Thyroid gland (tissue), 4 donors: Measurements from ENCODE around the gene HSPA1B.
A peak's percentile ranks its signal among the peaks of the same experiment; 100 is the strongest.

ENCODE experiments used
- POLR2A ChIP-seq, 2 donors: fragments of 450-650 bp; IDR thresholded peaks; one replicate each; pipeline ENCODE4 v1.6.1; 2017; ENCODE audit warnings: antibody characterized with exemption in 2 of 2, mild to moderate bottlenecking in 2 of 2, moderate library complexity in 1 of 2
- TF ChIP-seq, protein P1 (sequence below), 6 experiments: fragments of 200-600 bp in 3 of 6; fragments of 450-650 bp in 3 of 6; sonication (generic) in 3 of 6; IDR thresholded peaks; one replicate each; pipeline ENCODE4 v1.5.1; 2016 to 2019; ENCODE audit warnings: antibody characterized with exemption in 6 of 6, mild to moderate bottlenecking in 2 of 6, inconsistent platforms in 1 of 6, moderate library complexity in 1 of 6

DNA sequence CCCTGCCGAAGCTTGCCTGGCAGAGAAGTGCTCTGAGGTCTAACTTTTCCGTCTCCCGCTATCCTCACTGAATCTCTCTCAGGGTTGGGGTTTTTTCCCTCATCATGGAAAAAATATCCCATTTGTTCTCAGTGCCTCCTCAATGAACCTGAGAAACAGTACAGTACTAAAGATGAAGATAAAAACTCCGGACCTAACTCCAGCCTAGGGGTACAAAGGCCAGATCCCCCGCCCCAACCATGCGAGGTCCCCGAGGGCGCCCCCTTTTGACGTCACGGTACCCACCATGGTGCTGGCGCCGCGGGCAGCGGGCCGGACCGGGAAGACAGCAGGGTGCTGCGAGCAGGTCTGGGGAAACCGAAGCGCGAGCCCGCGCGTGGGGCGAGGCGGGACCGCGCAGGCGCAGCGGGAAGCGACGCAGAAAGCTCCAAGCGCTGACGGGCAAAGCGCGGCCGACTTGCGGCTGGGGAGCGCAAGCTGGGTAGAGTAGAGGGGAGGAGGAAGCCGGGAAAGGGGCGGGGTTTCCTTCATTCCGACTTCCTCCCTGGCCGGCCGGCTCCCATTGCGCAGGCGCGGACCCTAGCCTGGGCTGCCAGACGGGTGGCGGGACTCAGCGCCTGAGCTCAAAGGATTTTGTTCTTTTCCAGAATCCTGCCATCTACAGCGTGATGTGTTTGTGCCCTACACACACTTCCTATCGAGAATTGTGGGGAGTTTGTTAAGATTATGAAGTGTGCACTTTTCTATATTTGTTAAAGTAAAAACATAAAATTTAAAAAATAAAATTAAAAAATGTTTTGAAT is 20.9 kb upstream of the HSPA1B start, which contains the start of gene LSM2:
- TF ChIP-seq POLR2A (IDR thresholded peaks at IDR 0.05), result peak in 1 of 2 donors; percentile 97
- TF ChIP-seq, protein P1, sequence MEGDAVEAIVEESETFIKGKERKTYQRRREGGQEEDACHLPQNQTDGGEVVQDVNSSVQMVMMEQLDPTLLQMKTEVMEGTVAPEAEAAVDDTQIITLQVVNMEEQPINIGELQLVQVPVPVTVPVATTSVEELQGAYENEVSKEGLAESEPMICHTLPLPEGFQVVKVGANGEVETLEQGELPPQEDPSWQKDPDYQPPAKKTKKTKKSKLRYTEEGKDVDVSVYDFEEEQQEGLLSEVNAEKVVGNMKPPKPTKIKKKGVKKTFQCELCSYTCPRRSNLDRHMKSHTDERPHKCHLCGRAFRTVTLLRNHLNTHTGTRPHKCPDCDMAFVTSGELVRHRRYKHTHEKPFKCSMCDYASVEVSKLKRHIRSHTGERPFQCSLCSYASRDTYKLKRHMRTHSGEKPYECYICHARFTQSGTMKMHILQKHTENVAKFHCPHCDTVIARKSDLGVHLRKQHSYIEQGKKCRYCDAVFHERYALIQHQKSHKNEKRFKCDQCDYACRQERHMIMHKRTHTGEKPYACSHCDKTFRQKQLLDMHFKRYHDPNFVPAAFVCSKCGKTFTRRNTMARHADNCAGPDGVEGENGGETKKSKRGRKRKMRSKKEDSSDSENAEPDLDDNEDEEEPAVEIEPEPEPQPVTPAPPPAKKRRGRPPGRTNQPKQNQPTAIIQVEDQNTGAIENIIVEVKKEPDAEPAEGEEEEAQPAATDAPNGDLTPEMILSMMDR (IDR thresholded peaks at IDR 0.05), result peak in 3 of 6 experiments; percentile 3 to 24 (median 13)
